Kidney glomerular epithelial cell (primary cell): Measurements from ENCODE around the gene NFIA.
A peak's percentile ranks its signal among the peaks of the same experiment; 100 is the strongest.

Experiments used
- DNase-seq: peaks from one replicate; lab custom pipeline; 2025; lab: John Stamatoyannopoulos, UW

NFIA gene

GRCh38 chr1:61082311-61083012 lies at the start of gene NFIA:
Gene NFIA, plus strand, starts transcription at chr1:61082561.
- peak; percentile 60 for DNase-seq

DNA sequence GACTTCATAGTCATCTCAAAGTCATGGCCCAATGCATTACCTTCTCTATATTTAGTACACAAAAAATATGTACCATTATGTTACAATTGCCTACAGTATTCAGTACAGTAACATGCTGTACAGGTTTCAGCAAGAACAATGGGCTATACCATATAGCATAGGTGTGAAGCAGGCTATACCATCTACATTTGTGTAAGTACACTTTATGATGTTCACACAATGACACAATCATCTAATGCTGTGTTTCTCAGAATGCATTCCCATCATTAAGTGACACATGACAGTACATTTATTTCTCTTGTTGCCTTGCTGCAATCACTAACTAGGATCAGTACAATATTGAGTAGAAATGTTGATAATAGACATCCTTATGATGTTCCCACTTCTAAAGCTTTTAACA lies 46.5 kb upstream of the NFIA start:
- DNase-seq, result no peak

DNA sequence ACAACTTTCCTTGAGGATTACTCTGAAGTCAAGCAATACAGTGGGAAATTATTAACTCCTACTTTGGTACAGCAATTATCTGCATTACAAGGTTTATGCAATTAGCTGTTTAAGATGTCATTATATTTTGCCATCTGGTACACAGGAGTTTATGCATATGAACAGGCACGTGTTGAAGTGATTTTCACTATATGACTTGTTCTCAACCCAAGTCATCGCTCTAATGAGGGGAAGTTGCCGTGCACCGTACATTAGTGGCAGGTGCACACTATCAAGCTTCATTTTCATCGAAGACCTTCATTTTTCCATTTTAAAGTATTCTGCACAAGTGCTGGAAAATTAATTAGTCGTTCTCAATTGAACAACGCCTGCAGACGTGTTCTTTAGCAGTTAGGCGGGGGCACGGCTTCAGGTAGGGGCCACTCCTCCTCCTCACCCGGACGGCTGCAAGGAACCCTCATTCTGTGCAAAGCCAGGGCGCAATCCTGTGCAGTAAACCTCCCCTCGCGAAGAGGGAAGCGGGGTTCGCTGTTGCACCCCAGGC lies 39.8 kb upstream of the NFIA start:
- no peak for DNase-seq

- no peak for DNase-seq
These were observed 39.1 kb upstream of the NFIA start for GRCh38 chr1:61043010-61043820.

DNA sequence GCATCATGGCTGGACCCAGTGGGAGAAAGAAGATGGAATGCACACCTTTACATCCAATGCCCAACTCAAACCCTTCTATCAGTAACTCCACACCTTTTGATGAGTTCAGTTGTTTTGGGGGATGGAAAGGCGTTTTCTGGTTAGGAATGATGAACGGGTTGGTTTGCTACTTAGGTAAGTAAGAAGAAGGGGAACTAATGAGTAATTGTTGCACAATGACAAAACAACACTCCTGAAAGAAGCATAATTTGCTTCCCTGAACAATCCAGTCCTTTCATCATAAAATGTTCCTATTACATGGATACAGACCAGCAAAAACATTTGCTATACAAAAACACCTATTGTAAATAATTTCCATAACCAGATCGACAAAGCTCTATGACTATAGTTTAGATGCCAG lies 35.9 kb upstream of the NFIA start:
- no peak for DNase-seq

DNA sequence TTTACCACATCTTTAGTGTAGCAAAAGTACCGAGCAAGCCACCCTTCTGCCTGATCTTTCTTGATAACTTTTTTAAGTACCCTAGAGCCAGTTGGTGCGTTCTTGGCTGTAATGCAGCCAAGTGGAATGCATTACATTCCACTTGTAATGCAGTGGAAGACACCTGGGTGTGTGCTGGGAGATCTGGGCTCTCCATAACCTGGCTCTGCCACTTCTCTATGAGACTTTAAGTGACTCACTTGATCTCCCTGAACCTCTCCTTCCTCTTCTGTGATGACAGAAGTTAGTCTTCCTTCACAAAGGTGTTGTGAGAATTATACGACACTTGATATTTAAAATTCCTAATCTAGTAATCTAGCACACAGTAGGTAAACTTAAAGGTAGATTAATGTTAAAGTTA lies 35.3 kb upstream of the NFIA start:
- no peak for DNase-seq

- DNase-seq, result peak; percentile 55
These were observed 32.4 kb upstream of the NFIA start for GRCh38 chr1:61049850-61050540.

DNA sequence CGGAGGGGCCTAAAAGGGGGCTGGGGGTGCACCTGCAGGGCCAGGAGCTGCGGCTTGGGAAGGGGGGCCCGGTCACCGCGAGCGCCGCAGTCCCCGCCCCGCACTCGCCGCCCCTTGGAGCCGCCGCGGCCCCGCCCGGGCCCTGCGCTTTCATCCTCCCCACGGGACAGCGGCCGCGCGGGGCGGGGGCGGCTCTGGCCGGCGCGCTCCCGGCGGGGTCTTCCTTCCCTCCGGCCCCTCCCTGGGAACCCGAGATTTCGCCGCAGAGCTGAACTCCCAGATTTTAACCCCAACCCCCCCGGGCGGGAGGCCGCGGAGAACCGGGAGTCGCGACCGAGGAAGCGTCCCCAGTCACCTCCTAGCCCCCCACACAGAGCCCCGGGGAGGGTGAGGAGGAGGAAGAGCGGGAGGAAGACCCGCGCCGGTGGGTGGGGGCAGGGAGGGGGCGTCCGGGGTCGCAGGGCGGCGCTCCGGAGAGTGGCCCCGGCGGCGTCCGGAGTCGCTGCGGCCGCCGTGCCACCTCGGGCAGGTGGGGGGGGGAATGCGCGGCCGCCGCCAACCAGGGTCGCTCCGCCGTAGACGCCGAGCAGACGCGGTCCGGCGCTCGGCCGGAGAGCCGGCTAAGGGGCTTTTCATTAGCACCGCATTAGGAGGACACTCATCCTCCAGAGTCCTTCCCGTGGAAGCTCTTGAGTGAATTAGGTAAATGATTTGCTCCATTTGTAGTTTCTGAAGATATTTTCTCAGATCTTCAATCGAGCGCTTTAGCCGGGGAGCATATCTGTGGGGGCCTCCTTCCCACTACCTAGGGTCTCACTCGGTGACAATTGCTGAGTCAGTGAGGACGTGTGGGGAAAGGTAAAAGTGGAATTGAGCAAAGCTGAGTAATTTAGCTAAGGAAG lies 31.6 kb upstream of the NFIA start:
- DNase-seq, result no peak

GRCh38 chr1:61051443-61051718 lies 31.0 kb upstream of the NFIA start:
- no peak for DNase-seq

DNA sequence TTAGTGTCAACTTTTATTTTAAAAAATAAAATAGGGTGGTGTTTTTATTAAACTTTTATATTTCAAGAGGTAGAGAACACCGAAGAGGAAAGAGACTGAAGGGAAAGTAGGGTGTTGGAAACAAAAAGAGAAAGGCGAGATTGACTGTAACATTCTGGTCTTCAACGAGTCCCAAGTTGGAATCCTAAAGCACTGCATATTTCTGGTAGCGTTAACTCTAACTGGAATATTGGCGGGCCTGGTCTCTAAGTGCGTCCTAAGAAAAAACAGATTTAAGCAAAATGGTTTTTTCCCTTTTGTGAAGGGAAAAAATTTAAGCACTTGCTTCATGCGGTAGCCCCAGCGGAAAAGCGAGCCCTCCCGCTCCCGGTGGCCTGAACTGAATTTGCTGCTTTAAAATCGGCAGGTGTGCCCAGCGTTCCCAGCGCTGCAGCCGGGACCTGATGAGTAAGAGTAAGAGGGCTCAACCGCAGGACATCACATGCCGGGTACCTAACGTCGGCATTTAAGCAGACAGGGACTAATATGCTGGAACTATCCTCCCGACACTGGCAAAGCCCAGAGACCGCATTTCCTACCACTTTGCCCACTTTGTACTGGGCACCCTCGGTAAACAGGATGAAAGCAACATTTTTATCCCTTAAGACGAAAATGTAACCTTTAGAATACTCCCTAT lies 30.5 kb upstream of the NFIA start:
- no peak for DNase-seq

DNA sequence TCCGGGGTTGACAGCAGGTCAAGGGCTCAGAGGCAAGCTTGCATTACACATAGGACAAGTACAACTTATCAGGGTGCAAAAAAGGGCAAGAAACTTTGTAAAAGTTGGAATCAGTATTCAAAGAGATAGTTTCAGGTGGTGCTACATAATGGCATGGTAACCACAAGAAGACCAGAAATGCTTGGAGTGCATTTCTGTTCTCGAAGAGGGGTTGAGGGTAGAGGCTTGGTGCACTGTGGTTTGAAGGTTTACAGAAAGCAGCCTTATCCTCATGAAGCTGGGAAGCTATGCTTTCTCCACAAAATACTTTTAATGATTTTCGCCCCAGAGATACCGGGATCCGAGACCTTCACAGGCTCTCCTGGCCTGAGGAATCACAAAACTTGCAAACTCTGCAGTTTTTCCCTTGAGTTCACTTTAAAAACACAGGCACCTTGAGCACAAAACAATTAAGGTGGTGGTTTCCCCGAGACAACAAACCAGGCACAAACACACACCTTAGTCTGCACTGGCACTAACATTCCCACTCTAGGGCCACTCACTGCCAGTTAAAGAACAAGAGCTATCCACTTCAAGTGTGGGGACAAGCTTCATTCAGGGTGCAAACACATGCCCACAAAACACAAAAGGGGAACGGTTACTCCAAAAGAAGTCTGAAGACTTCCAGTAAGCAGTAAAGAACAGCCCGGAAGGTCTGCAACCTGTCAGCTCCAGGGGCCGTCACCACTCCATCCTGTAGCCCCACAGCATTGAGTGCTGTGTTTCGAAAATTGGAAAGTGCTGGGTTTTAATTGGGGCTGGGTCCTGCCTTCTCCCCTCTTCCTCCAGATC lies 29.8 kb upstream of the NFIA start:
- no peak for DNase-seq

DNA sequence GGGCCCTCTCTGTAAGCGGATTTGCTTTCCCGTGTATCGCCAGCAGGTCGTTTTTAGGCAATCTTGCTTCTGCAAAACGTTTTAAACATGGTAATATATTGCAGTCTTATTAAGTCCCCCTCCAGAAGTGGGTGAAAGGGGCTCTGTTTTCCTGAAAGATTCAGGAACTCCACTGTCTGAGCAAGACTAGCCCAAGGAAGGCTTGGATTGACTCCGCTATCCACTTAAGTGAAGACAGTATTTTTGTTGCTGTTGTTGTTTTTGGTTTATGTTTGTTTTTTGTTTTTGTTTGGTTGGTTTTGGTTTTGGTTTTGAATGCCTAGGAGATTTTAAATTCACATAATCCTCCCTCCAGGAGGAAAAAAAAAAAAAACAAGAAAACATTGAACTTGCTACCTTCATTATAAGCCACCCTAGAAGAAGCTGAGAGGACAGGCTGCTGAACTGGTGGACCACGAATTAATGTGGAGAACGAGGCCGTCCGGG lies 29.1 kb upstream of the NFIA start:
- DNase-seq, result no peak

DNA sequence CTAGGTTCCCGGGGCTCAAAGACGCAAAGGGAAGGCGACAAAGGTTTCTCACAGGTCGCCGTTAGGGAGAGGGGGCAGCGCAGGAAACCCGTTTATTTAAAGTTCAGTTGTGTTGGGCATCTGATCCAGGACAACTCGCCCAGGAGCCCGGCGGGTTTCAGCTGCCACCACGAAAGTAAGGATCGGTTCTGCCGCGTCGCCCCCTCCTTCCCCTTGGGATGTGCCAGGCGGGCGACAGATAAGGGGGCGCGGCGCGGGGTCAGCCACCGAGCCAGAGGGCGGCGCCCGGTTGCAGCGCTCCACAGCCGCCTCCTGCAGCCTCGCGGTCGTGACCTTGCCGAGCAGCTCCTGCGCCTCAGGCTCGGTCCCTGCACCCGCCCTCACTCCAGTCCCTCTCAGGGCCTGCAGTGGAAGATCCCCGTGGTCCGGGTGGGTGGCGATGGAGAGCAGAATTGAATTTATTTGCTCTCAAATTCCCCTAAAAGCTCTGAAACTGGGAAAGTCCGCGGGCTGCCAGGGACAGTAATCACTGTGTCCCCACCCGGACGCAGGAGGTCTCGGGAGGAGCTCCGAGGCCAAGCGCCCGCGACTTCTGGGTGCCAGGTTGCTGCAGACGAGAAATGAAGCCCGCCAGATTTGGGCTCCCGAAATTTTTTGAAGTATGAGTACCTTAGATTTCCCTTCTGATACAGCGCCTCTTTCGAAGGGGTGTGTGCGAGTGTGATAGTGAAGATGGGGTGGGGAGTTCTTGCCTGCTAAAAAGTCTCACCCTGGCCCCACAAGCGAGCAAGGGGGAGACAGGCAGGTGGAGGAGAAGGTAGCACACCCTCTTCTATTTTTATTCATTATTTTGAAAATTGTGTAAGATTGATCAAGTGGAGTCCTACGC lies 28.4 kb upstream of the NFIA start:
- no peak for DNase-seq

GRCh38 chr1:61054601-61054993 lies 27.8 kb upstream of the NFIA start:
- DNase-seq, result no peak

GRCh38 chr1:61055110-61055614 lies 27.2 kb upstream of the NFIA start:
- no peak for DNase-seq

- DNase-seq, result no peak
These were observed 26.2 kb upstream of the NFIA start for GRCh38 chr1:61056196-61056572.

GRCh38 chr1:61056573-61057439 lies 25.6 kb upstream of the NFIA start:
- no peak for DNase-seq
